HG03064 (cell line): ENCODE measurements around the gene SLC12A3.
"Not testable (repeated sequence)": the region's sequence is repeated elsewhere in the genome, so short reads cannot be mapped to it uniquely, and the experiment has no call there.

Experiments used
- ATAC-seq: cut with Tn5 transposase; IDR thresholded peaks from one replicate; pipeline ENCODE4 v1.9.1; 2021; ENCODE audit warnings: low read depth; ENCODE audit not compliant: unreplicated experiment

The SLC12A3 gene

GRCh38 chr16:56868175-56868574, 3.2 kb downstream of the SLC12A3 start:
- ATAC-seq = no peak

GRCh38 chr16:56868766-56869165, 3.8 kb downstream of the SLC12A3 start:
- not testable (repeated sequence) for ATAC-seq

GRCh38 chr16:56869513-56870275, 4.7 kb downstream of the SLC12A3 start:
- no peak for ATAC-seq

GRCh38 chr16:56870276-56870888, 5.4 kb downstream of the SLC12A3 start:
- ATAC-seq = no peak

- ATAC-seq = no peak
These were observed 6.2 kb downstream of the SLC12A3 start for GRCh38 chr16:56871172-56871593.

- ATAC-seq = no peak
These were observed 7.9 kb downstream of the SLC12A3 start for GRCh38 chr16:56872863-56873391.

- no peak for ATAC-seq
These were observed 9.8 kb downstream of the SLC12A3 start for GRCh38 chr16:56874800-56875199.

GRCh38 chr16:56876048-56876447, 11.0 kb downstream of the SLC12A3 start:
- ATAC-seq = no peak

- no peak for ATAC-seq
These were observed 12.6 kb downstream of the SLC12A3 start for GRCh38 chr16:56877486-56878182.

GRCh38 chr16:56878282-56878854, 13.4 kb downstream of the SLC12A3 start:
- ATAC-seq = no peak

- no peak for ATAC-seq
These were observed 14.3 kb downstream of the SLC12A3 start for GRCh38 chr16:56879276-56879675.

GRCh38 chr16:56880176-56880575, 15.2 kb downstream of the SLC12A3 start:
- no peak for ATAC-seq

GRCh38 chr16:56880685-56881084, 15.7 kb downstream of the SLC12A3 start:
- no peak for ATAC-seq

- ATAC-seq = no peak
These were observed 17.2 kb downstream of the SLC12A3 start for GRCh38 chr16:56882077-56882800.

- ATAC-seq = no peak
These were observed 18.6 kb downstream of the SLC12A3 start for GRCh38 chr16:56883586-56883985.

GRCh38 chr16:56884026-56884582, 19.1 kb downstream of the SLC12A3 start:
- no peak for ATAC-seq

- ATAC-seq = not testable (repeated sequence)
These were observed 19.9 kb downstream of the SLC12A3 start for GRCh38 chr16:56884929-56885328.

- no peak for ATAC-seq
These were observed 20.6 kb downstream of the SLC12A3 start for GRCh38 chr16:56885446-56886162.

GRCh38 chr16:56886296-56886695, 21.3 kb downstream of the SLC12A3 start:
- no peak for ATAC-seq
